PC-3 (cell line): ENCODE measurements around the gene PEA15.

Source experiments
- EZH2 ChIP-seq: fragments of 300-600 bp; sonication (generic); IDR thresholded peaks from one replicate; pipeline ENCODE4 v1.6.1; 2017; ENCODE audit warnings: antibody characterized with exemption, mild to moderate bottlenecking, low read length; ENCODE audit not compliant: unreplicated experiment
- TF ChIP-seq, protein P1 (sequence below): fragments of 300-600 bp; sonication (generic); conservative IDR thresholded peaks from 2 replicates; pipeline ENCODE4 v1.5.1; 2017; ENCODE audit warnings: antibody characterized with exemption, low read depth, mild to moderate bottlenecking, low read length

DNA sequence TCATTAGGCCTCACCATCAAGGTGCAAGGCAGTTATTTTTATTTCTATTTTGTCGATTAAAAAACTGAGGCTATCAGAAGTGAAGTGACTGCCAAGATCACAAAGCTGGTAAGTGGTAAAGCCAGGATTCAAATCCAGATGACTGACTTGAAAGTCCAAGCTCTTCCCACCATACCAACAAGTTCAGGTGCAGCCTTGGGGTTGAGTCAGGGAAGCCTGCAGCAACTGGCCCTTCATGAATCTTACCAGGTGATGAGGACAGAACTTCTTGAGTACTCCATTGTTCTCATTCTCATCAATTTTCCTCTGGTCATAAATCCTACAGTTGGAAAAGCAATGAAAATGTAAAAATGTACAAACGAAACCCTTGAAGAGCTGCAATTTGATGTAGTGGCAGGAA, 20.2 kb downstream of the PEA15 start:
- no peak for TF ChIP-seq EZH2
- TF ChIP-seq, protein P1, sequence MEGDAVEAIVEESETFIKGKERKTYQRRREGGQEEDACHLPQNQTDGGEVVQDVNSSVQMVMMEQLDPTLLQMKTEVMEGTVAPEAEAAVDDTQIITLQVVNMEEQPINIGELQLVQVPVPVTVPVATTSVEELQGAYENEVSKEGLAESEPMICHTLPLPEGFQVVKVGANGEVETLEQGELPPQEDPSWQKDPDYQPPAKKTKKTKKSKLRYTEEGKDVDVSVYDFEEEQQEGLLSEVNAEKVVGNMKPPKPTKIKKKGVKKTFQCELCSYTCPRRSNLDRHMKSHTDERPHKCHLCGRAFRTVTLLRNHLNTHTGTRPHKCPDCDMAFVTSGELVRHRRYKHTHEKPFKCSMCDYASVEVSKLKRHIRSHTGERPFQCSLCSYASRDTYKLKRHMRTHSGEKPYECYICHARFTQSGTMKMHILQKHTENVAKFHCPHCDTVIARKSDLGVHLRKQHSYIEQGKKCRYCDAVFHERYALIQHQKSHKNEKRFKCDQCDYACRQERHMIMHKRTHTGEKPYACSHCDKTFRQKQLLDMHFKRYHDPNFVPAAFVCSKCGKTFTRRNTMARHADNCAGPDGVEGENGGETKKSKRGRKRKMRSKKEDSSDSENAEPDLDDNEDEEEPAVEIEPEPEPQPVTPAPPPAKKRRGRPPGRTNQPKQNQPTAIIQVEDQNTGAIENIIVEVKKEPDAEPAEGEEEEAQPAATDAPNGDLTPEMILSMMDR: no peak
